ENCODE data around the gene CTNNA3. TPM values are rescaled to one million over a fixed set of nuclear protein-coding genes. Genes with fewer than 3 reads are reported as not detected.

Gene CTNNA3
- total RNA-seq, 1 experiment from 2014 or later = 0.20 TPM

GRCh38 chr10:67072654-67073053 lies 623.3 kb downstream of the CTNNA3 start:
- Histone ChIP-seq H3K4me1 (peaks cover 14% of the 10 kb centered on the region), H3K36me3 (ENCODE audit: control insufficient read depth, insufficient read depth, low read length) (no peaks in the 10 kb centered on the region), H3K27me3 (replicated peaks; ENCODE audit: control insufficient read depth, insufficient read depth, low read length) (no peaks in the 10 kb centered on the region), H3K9me3 (0 out of 2 replicates have a peak, but pooled peaks cover 6% of the 10 kb centered on the region), H3K4me3 (ENCODE audit: low read depth, low read length) (no peak overlapping the region)
- ChIA-PET CTCF (no interaction called here), POLR2A (no interaction called here)
- no peak for TF ChIP-seq CTCF (IDR thresholded peaks at IDR 0.05; ENCODE audit: insufficient read depth in 1 of 2, low read depth in 1 of 2, low read length in 1 of 2, severe bottlenecking in 1 of 2, unreplicated experiment in 1 of 2)
- Mint-ChIP-seq H3K4me3 (ENCODE audit: unreplicated experiment) (no peak overlapping the region), H3K27me3 (ENCODE audit: insufficient read depth, unreplicated experiment) (no peaks in the 10 kb centered on the region), H3K27ac (ENCODE audit: unreplicated experiment) (no peak overlapping the region), H3K36me3 (ENCODE audit: insufficient read depth, unreplicated experiment) (no peaks in the 10 kb centered on the region), H3K4me1 (ENCODE audit: low read depth, unreplicated experiment) (peaks cover 17% of the 10 kb centered on the region), H3K9me3 (ENCODE audit: unreplicated experiment) (peaks cover 8% of the 10 kb centered on the region)
- intact Hi-C loops (cut with micrococcal nuclease; ENCODE audit: unreplicated experiment) = no loop called here
- BruUV-seq (replicated peaks) = no TSS peak
- DNase-seq = no peak

- intact Hi-C loops (cut with micrococcal nuclease; ENCODE audit: unreplicated experiment) = no loop called here
- Mint-ChIP-seq H3K27me3 (ENCODE audit: insufficient read depth, unreplicated experiment) (peaks cover 10% of the 10 kb centered on the region), H3K27ac (ENCODE audit: unreplicated experiment) (no peak overlapping the region), H3K4me3 (ENCODE audit: unreplicated experiment) (no peak overlapping the region), H3K9me3 (ENCODE audit: unreplicated experiment) (peaks cover 7% of the 10 kb centered on the region), H3K36me3 (ENCODE audit: insufficient read depth, unreplicated experiment) (no peaks in the 10 kb centered on the region), H3K4me1 (ENCODE audit: low read depth, unreplicated experiment) (no peaks in the 10 kb centered on the region)
- H3K4me1 ChIP-seq = no peaks in the 10 kb centered on the region
- H3K27me3 ChIP-seq (replicated peaks; ENCODE audit: control insufficient read depth, insufficient read depth, low read length) = no peaks in the 10 kb centered on the region
- ChIA-PET POLR2A (no interaction called here), CTCF (no interaction called here)
- BruUV-seq (replicated peaks) = no TSS peak
- no peaks in the 10 kb centered on the region for H3K9me3 ChIP-seq
- H3K36me3 ChIP-seq (ENCODE audit: control insufficient read depth, insufficient read depth, low read length) = no peaks in the 10 kb centered on the region
- TF ChIP-seq CTCF (IDR thresholded peaks at IDR 0.05; ENCODE audit: insufficient read depth in 1 of 2, low read depth in 1 of 2, low read length in 1 of 2, severe bottlenecking in 1 of 2, unreplicated experiment in 1 of 2) = no peak
- no peak overlapping the region for H3K4me3 ChIP-seq (ENCODE audit: low read depth, low read length)
- DNase-seq = no peak
These were observed 645.6 kb downstream of the CTNNA3 start for GRCh38 chr10:67050415-67050814.

GRCh38 chr10:67049988-67050387 lies 646.0 kb downstream of the CTNNA3 start:
- BruUV-seq (replicated peaks) = no TSS peak
- no peak for TF ChIP-seq CTCF (IDR thresholded peaks at IDR 0.05; ENCODE audit: insufficient read depth in 1 of 2, low read depth in 1 of 2, low read length in 1 of 2, severe bottlenecking in 1 of 2, unreplicated experiment in 1 of 2)

More at GRCh38 chr10:67049988-67050387, 646.0 kb downstream of the CTNNA3 start:
- H3K4me1 Mint-ChIP-seq (ENCODE audit: low read depth, unreplicated experiment) = no peaks in the 10 kb centered on the region
- peaks cover 10% of the 10 kb centered on the region for H3K27me3 Mint-ChIP-seq (ENCODE audit: insufficient read depth, unreplicated experiment)
- intact Hi-C loops (cut with micrococcal nuclease; ENCODE audit: unreplicated experiment) = no loop called here
- no peaks in the 10 kb centered on the region for H3K36me3 Mint-ChIP-seq (ENCODE audit: insufficient read depth, unreplicated experiment)
- H3K27ac Mint-ChIP-seq (ENCODE audit: unreplicated experiment) = no peak overlapping the region
- POLR2A ChIA-PET = no interaction called here
- no peak overlapping the region for H3K4me3 ChIP-seq (ENCODE audit: low read depth, low read length)
- no peaks in the 10 kb centered on the region for H3K27me3 ChIP-seq (replicated peaks; ENCODE audit: control insufficient read depth, insufficient read depth, low read length)
- peaks cover 7% of the 10 kb centered on the region for H3K9me3 Mint-ChIP-seq (ENCODE audit: unreplicated experiment)
- DNase-seq = no peak
- H3K4me3 Mint-ChIP-seq (ENCODE audit: unreplicated experiment) = no peak overlapping the region
- CTCF ChIA-PET = no interaction called here
- H3K4me1 ChIP-seq = no peaks in the 10 kb centered on the region
- H3K36me3 ChIP-seq (ENCODE audit: control insufficient read depth, insufficient read depth, low read length) = no peaks in the 10 kb centered on the region
- no peaks in the 10 kb centered on the region for H3K9me3 ChIP-seq

All from Caco-2 (cell line).